ENCODE measurements around the gene CAMTA1.
A peak's percentile ranks its signal among the peaks of the same experiment; 100 is the strongest.
"Not testable (repeated sequence)": the region's sequence is repeated elsewhere in the genome, so short reads cannot be mapped to it uniquely, and the experiment has no call there.

Gene CAMTA1

DNA sequence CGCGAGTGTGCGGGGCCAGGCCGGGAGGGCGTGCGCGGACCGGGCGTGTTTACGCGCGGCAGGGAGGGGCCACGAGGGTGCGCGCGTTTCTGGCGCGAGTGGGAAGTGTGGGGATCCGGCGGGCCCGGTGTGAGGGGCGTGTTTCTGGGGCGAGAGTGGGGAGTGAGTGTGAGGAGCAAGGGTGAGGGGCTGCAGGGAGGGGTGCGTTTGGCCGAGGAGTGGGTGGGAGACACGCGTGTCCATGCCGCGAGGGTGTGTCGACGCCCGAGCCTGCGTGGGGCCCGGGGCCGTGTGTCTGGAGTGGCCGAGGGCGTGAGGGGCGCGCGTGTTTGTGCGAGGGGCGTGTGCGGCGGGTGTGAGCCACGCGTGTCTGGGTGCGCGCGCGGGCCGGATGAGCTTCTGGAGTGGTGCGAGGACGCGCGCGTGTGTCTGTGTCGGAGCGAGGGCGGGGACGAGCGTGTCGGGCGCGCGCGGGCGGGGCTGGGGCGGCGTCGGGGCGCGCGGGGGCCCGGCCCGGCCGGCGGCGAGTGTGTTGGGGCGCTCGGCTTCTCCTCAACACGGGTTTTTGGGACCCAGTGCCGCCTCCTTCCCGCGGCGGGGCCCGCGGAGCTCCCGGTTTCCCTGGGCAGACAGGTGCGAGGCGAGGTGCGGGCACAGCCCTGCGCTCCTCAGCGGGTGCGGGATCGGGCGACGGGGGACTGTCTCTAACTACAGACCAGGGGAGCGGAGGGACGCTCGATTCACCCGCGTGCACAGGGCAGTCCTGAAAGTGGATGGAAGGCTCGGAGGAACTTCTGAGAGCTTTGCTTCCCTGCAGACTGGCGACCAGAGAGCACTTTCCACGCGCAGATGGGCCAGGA is 920.0 kb downstream of the CAMTA1 start:
- DNase-seq, result peak; percentile 28

DNA sequence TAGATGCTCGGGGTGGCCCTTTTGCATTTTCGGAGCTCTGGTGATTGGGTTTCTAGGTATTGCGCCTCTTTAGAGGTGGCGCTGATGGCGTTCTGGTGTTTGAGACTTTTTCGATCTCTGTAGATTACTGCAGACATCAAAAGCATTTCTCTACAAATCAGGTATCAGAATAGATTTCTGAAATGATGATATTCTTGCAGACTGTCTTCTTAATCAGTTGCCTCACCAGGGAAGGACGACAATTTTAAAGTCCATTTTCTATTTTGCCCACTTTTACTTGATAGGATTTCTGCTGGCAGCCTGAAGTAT is 920.6 kb downstream of the CAMTA1 start:
- DNase-seq, result no peak

DNA sequence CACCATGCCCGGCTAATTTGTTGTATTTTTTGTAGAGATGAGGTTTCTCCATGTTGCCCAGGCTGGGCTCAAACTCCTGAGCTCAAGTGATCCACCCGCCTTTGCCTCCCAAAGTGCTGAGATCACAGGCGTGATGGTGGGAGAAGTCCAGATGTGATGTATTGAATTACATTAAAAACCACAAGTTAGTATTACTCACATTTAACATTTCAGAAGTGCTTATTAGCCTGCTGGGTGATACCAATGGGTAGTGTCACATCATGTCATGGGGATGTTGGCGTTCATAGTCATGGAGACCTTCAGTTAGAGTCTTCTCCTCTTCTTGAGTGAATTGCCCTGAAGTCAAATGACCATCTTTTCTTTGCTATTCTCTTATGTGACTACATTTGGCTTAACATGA is 922.3 kb downstream of the CAMTA1 start:
- DNase-seq, result no peak

DNA sequence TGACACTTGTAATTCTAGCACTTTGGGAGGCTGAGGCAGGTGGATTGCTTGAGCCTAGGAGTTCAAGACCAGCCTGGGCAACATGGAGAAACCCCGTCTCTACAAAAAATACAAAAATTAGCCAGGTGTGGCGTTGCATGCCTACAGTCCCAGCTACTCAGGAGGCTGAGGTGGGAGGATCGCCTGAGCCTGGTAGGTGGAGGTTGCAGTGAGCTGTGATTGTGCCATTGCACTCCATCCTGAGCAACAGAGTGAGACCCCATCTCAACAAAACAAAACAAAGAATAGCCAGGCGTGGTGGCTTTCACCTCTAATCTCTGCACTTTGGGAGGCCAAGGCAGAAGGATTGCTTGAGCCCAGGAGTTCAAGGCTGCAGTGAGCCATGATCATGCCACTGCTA is 922.8 kb downstream of the CAMTA1 start:
- not testable (repeated sequence) for DNase-seq

DNA sequence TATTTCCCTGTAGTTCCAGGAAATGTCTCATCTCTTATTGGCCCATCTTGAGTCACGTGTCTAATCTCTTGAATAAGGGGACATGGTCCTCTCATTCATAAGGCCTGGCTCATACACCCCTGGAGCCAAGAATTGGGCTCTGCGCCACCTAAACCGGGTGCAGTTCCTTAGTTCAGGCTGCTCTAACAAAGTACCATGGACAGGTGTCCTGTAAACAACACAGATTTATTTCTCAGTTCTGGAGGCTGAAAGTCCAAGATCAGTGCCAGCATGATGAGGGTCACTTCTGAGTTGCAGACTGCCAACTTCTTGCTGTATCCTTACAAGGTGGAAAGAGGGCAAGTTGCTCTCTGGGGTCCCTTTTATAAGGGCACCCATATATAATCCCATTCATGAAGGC is 925.6 kb downstream of the CAMTA1 start:
- DNase-seq, result no peak

DNA sequence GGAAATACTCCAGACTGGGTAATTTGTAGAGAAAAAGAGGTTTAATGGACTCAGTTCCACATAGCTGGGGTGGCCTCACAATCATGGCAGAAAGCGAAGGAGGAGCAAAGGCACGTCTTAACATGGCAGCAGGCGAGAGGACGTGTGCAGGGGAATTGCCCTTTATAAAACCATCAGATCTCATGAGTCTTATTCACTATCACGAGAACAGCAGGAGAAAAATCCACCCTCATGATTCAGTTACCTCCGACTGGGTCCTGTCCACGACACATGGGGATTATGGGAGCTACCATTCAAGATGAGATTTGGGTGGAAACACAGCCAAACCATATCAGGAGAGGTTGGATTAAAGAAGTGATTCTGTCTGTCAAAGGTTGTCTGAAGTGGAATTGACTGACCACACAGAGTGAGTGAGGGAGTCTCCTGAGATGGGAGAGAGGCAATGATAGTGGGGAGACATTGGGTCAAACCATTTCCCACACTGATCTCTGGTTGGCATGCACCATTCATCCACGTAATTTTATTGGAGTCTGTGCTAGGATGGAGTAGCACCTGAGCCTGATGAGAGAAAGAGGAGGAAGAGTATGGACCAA is 927.6 kb downstream of the CAMTA1 start:
- no peak for DNase-seq

DNA sequence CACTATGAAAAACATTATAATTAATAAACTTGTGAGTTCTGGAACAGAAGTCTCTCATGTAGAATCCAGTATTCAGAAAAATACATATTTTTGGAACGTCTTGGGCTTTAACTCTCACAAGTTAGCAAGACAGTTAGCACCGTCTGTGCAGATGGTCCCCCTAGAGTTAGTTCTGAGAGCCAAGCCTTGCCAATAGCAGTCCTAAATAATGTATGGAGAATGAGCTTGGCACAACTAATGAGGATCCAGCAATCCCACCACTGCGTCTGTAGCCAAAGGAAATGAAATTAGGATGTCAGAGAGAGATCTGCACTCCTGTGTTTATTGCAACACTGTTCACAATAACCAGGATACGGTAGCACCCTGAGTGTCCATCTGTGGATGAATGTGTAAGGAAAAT is 931.3 kb downstream of the CAMTA1 start:
- no peak for DNase-seq

DNA sequence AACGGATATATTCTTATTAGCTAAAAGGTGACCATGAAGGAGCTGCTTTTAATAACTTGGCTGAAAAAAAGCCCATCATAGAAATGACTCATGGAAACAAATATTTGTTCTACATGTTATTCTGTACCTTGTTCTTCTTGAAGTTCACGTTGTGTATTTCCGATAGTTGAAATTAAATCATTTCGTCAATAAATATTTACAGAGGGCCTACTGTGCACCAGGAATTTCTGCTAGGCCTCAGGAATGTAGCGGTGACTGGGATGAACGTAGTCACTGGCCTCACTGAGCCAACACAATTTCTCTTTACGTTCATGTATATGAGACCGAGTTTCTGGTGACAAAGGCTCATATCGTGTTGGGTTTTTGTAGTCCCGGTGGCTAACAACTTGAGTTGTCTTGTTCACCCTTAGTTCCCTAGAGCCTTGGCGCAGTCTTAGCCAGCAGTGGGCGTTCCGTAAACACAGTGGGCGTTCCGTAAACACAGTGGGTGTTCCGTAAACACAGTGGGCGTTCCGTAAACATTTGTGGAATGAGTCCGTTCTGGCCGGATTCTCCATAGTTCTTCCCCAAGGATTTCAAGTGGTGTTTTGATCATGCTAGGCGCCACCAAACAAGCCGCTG is 932.6 kb downstream of the CAMTA1 start:
- DNase-seq, result no peak

DNA sequence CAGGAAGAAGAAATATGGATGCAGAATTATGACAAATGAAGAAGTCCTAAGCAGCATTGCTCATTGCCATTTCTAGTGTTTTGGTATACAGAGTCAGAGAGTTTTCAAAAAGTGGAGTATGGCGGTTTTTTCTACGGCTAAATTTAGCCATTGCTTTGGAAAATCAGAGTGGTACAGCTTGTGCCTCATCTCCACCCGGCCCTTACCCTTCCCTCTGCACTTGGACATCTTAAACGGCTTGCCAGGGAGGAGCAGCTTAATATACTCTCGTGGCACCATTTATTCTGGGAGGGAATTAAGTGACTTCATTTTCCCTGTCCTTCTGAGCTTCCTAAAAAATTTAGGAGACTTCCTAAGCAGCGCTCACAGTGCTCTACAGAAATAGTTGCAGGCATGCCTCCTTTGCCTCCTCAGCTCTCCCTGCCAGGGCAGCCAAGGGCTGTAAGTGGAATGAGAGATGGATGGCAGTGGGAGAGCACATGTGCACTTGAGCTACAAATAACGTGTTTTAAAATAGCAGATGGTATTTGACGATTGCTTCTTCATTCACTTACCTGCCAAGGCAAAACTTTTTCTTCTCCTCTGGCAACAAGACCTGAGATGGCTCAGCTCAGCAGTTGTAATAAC is 934.3 kb downstream of the CAMTA1 start:
- no peak for DNase-seq

DNA sequence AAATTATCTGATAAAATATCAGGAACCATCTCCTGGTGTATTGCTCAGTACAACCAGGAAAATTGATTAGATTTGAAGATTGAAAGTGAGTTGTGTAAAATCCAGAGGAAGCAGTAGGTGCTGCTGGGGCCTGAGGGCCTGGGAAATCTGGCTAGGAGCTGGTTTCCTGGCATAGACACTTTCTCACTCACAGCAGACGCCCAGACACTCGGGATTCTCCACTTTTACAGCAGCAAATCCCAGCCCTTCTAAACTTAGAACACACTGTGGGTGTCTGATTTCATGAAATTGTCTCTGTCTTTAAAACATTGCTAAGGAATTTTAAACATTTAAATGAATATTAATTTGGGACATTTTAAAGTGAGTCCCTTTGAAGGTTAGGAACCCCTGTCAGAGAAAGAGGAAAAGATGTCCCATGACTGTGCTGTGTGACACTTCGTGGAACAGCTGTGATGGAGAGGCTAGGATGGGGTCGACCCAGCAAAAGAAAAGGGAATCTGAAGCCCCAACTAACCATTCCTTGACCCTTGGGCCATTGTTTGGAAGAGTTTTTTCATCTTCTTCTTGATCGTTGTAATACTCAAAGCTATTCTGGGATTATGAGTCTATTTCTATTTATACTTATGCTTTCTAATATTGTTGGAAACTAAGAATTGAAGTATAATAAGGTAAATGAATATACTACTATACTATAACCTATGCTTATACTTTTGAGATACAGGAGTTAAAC is 936.9 kb downstream of the CAMTA1 start:
- DNase-seq, result no peak

DNA sequence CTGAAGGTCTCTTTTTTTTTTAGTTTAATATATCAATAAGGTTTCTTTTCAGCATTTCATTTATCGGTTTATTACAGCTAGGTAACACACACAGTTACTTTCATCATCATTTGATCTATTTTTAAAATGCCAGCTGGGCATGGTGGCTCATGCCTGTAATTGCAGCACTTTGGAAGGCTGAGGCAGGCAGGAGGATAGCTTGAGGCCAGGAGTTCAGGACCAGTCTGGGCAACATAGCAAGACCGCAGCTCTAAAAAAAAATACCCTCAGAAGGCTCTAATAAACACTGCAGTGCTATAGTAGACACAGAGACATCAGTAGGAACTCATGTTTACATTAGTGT is 937.4 kb downstream of the CAMTA1 start:
- DNase-seq, result no peak

DNA sequence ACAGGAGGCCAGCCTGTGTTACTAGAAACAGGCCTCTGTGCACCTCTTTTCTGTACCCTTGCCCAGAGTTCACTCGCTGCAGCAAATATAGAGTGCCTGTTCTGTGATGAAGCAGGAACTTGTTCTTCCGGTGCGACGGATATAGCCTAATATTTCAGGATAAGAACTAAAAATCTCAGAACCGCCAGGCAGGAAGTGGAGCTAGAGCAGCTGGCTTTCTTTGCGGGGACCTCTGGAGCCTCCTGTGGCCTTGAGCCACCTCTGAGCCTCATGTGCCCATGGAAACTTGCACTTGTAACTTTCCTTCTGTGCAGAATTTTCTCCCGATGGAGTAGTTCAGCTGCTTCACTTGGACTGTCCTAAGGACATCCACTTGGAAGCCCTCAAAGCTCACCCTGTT is 941.4 kb downstream of the CAMTA1 start:
- DNase-seq, result no peak

DNA sequence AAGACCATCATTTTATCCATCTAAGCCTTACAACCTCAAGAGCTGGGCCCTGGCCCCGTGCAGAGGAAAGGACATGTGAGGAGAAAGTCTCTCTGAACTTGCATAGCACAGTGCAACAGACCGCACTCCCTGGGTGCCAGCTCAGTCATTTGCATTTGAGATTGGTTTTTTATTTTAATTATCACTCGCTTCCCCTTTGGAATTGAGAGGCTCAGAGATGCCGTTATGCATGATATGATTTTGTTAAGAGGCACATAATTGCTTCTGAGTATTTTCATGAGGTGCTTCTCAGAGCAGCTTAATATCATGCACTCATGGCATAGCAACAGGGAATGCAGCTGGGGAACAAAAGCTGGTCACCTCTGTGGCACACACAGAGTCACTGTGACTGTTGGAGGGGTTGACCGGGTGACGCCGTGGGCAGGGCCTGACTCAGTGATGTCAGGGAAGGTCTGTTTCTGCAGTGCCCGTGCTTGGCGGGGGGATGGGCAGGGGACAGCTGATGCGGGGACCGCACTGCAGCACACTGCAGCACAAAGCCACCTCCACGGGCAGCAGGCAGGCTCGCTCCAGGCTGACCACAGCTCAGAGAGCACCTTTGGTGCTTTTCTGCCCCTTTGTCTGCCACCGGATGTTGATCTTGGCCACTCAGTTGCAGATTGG is 942.7 kb downstream of the CAMTA1 start:
- no peak for DNase-seq

DNA sequence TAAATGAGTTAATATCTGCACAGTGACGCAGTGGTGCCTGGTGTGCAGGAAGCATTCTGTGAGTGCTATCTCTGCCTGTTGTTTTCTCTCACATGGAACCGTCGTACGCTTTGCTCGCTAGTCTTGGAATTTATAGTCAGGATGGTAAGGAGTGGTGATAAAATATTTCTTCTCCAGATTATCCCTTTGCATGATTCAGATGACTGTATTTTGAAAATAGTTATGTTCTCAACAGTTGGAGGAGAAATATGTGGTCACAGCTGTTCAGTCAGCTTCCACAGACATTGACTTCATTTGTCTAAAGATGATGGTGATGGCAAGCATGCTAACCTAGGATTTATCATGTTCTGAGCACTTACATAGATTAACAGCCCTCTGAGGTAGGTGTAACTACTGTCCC is 944.5 kb downstream of the CAMTA1 start:
- DNase-seq, result no peak

DNA sequence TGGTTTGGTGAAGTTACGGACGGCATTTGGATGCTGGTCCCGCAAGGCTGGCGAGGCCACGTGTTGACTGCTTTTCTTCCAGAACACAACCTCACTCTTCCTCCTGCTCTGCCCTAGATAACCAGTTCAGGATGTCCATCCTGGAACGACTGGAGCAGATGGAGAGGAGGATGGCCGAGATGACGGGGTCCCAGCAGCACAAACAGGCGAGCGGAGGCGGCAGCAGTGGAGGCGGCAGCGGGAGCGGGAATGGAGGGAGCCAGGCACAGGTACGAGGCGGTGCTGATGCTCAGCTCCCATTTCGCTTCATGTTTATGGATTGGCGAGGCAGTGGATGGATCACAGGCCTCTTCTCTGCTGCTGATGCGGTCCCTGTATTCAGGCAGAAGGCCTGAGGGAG is 947.1 kb downstream of the CAMTA1 start:
- no peak for DNase-seq

DNA sequence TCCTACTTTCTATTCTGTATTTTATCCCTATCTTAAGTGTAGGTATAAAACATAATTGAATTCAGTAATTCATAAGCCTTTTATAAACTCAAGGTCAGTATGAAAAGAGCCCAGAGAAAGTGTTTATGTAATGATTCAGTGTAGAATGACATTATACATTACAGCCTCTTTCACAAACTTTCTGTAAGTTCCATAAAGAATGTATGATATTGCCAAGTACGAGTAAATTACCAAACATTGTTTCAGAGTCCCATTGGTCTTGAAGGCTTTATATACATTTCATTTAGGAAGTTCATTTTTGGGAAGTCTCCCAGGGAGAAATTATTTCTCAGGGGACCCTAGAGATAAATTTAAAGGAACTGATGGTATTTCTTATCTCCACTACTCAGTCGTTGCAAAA is 948.0 kb downstream of the CAMTA1 start:
- no peak for DNase-seq

DNA sequence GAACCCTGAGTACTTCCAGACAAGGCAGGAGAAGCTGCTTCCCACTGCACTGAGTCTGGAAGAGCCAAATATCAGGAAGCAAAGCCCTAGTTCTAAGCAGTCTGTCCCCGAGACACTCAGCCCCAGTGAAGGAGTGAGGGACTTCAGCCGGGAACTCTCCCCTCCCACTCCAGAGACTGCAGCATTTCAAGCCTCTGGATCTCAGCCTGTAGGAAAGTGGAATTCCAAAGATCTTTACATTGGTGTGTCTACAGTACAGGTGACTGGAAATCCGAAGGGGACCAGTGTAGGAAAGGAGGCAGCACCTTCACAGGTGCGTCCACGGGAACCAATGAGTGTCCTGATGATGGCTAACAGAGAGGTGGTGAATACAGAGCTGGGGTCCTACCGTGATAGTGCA is 952.8 kb downstream of the CAMTA1 start:
- no peak for DNase-seq

DNA sequence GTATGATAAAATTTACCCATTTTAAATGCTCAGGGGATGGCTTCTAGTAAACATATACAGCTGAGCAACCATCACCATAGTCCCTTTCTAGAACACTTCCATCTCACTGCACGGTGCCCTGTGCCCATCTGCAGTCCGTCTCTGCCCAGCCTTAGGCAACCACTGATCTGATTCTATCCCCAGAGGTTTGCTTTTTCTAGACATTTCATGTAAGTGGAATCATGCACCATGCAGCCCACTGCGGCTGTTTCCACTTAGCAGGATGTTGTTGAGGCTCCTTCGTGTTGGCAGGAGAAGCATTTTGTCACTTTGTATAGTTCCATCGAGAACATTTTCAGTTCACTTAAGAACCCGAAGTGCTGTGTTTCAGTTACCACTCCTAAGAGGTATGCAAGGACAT is 958.1 kb downstream of the CAMTA1 start:
- no peak for DNase-seq

DNA sequence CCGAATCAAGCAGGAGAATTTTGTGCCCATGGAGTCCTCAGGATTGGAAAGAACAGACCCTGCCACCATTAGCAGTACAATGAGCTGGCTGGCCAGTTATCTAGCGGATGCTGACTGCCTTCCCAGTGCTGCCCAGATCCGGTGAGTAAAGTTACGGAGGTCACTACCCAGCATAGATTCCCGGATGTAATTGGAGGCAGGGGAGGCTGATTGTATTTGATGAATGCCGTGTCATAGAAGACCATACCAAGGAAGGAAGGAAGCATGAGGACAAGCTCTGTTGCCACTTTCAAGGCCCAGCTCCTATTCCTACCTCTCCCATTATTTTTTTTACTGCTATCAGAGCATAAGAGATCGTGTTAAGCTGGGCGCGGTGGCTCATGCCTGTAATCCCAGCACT is 959.6 kb downstream of the CAMTA1 start:
- no peak for DNase-seq

DNA sequence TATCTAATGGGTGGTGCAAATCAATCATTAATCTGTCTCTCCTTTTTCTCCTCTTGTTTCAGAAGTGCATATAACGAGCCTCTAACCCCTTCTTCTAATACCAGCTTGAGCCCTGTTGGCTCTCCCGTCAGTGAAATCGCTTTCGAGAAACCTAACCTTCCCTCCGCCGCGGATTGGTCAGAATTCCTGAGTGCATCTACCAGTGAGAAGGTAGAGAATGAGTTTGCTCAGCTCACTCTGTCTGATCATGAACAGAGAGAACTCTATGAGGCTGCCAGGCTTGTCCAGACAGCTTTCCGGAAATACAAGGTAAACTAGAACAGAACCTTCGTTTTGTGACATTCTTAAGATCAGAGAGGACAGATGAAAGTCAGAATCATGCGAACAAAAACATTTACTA is 960.5 kb downstream of the CAMTA1 start:
- no peak for DNase-seq

DNA sequence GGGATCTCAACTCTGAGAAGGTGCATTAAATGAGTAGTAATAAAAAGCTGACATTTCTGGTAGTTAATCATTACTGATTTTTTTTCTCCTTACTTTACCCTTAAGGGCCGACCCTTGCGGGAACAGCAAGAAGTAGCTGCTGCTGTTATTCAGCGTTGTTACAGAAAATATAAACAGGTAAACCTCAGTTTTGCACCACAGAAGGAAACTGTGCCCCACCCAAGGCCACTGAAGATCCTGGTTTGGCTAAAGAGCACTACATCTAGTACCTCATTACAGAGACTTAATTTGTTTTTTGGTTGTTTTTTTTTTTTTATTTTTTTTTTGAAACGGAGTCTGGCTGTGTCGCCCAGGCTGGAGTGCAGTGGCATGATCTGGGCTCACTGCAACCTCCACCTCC is 962.4 kb downstream of the CAMTA1 start:
- DNase-seq, result no peak

DNA sequence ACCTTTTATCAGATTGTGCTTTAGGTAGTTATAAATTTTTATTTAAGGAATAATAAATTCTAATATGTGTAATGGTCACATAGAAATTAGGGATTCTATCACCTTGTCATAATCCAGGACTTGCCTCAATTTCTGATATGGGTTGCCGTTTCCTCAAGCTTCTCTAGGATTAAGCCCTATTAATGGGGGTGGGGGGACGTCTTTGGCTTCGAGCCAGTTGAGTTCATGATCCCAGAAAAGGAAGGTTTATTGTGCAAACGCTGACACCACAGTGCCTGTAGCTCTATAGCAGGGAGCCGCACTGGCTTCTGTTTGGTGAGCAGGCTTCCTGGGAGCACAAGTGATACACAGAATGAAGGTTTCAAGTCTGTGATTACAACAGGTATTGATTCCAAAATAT is 963.9 kb downstream of the CAMTA1 start:
- DNase-seq, result no peak

DNA sequence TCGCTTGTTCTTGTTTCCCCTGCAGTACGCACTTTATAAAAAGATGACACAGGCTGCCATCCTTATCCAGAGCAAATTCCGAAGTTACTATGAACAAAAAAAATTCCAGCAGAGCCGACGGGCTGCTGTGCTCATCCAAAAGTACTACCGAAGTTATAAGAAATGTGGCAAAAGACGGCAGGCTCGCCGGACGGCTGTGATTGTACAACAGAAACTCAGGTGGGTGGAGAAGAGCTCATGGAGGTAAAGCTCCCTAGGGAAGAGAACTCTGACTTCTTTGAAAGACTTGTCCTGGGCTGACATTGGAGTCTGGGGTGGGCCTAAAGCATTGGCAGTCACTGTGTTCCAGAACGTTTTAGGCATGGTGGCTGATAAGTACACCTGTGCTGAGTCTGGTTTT is 965.9 kb downstream of the CAMTA1 start:
- no peak for DNase-seq
